Left forelimb (tissue), 1 donor: Measurements from ENCODE around the gene MYO5B.

Experiments
- DNase-seq: peaks from one replicate; pipeline ENCODE4 v3.0.0-alpha.2; 2018; ENCODE audit warnings: low spot score

Gene MYO5B

DNA sequence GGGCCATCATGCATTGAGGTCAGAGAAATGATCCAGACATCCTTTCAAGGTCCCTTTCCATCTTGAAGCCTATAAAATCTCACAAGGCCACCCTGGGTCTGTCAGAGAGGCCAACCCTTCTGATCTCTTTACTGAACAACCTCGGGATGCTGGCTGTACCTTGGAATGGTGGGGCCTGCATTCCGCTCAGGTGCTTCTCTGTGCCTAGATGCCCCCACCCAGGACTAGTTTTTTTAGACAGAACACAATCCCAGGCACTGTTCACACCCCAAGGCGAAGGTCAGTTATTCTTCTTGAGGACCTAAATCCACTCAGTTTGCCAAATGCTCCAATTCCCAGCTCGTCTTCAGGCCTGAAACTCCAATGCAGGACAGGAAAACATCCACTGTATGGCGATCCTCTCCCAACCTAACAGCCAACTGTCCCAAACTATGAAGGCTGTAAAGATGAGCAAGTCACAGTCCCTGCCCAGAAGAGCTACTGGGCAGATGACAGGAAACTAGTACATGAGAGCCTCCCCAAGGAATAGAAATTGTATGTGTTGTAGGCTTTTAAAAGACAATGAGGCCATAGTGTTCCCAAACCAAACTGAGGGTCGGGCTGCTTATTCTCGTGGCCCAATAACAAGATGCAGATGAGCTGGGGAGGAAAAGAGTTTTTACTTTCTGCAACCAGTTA lies 227.2 kb downstream of the MYO5B start:
- no peak for DNase-seq

DNA sequence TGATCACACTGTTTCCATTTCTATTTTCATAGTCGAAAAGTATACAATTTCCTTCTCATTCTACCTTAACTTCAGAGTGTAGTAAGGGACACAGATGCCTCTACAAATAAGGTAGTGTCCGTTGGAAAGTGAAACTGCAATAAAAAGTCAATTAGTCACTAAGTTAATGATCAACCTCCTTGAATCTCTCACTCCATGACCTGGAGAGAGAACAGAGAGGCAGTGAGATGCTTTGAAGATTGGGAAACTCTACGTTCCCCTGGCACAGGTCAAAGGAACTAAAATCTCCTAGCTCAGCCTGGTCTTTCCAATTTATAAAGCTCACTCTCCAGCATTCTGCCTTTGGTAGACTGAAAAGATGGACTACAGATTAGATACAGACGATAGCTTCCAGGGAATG lies 227.8 kb downstream of the MYO5B start:
- DNase-seq: no peak

DNA sequence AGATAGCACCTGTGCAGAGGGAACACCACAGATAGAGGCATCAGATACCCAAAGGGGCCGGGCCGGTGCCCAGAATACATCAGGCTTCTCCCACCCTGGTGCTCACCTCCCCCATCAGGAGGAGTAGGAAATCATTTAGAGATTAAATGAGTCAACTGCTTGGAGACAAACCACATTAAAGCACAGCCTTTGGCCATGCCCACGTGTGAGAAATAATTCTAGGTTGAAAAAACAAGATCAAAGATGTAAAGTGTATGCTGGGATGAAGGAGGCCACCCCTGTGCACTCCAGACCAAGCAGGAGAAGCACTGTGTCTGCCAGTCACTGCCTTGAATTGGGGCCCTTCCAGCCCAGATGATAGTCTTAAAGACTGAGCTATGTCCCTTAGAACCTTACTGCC lies 228.9 kb downstream of the MYO5B start:
- DNase-seq: no peak

DNA sequence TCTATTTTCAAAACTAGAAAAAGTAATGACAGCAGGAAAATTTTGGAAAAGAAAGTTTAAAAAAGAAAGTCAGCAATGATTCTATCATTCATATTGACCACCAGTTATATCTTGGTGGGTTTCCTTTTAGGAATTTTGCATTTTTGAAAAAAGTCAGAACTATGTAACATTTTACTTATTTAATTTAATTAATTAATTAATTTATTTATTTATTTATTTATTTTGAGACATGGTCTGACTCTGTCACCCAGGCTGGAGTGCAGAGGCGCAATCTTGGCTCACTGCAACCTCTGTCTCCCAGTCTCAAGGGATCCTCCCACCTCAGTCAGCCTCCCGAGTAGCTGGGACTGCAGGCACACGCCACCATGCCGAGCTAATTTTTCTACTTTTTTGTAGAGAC lies 231.7 kb downstream of the MYO5B start:
- no peak for DNase-seq

DNA sequence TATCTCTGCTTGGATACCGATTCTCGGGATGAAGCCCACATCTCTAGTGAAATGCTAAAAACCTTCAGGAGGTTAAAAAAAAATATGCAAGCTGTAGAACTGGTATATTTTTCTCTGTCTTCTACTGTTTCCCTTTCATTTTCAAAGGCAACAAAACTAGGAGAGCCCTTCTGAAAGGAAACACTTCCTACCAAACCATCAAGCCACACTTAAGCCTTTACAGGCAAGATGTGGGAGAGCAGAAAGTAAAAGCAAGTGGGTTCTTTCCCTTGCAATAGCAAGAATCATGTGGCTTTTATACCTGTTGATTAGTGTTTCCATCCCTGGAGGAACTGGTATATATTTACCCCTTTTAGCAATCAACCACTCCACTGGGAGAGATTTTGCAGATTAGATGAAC lies 233.7 kb downstream of the MYO5B start:
- no peak for DNase-seq

DNA sequence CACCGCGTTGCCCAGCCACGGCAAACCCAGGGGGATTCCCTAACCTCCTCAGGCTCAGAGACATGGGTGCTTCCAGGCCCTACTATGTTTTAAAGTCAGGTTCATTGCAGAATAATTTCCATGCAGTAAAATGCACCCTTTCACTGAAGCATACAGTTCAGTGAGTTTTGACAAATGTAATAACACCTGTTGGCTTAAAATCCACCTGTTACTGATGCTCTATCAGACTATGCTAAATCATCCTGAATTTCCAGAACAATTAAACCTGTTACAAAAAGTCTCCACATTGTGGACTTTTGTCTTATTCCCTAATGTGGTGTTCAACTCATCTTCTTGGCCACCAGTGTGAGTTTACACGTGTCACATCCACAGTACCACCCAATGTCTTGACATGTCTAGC lies 234.6 kb downstream of the MYO5B start:
- DNase-seq: no peak

DNA sequence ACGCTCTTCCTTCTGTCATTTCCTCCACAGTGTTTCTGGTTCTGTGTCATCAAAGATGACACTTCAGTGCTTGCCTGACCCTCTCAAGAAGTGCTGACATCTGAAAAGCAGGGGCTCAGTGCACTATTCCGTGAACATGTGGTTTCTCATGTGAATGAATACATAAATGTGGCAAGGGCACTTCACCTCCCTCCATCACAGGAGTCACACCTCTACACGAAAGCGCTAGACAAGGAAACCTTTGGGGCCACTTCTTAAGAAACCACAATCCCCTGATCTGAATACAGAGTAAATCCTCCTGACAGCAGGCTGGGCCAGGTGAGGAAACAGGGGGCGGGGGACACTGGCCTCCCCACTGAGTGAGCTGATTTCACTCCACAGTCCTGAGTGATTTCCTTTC lies 235.8 kb downstream of the MYO5B start:
- no peak for DNase-seq

DNA sequence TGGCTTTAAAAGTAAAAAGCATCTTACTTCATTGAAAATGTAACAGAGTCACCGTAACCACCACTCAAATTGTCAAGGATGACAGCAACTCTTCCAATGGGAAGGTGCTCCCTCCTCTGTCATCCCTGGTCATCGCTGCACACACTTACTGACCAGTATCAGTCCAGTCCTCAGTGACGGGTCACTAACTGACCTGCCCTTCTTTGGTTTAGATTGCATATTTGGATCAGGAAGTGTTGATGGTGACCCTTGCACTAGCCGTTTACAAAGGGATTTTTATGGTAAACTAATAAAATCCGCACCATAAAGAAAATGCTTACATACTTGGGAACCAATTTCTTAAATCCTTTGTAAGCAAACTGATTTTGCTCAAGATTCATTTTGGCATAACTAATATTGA lies 239.7 kb downstream of the MYO5B start:
- DNase-seq: no peak

DNA sequence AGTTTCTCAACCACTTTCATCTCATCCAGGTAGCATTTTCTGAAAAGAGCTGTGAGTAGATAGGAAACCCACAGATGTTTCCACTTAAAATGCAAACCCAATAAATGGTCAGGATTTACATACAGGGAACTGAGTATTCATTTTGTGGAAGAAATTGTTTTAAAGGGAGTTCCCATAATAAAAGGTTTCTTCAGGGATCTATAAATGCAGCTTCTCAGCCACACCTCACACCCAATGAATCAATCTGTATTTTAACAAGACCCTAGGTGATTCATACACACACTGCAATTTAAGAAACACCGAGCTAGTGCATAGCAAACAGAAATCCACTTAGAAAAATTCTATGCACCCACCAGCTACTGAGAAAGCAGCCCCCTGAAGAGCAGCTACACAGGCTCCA lies 241.6 kb downstream of the MYO5B start:
- DNase-seq: no peak

DNA sequence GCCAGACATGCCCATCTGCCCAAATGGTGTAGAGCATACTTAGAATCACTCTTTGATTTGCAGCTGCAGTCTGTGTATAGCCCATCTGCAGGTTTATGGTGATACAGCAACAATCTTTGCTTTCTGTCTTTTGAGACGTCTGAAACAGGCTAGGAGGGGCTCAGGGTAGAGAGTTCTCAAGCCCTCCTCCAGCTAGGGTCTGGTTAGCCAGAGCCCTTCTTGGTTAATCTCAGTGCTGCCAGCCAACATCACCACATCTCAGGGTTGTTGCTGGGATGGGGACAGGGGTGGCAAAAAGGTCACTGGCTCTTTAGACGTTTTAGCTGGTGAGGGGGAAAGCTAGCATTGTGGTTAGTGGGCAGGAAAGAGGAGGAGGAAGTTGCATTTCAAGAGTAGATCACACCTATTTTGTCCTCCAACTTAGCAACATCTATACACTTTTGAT lies 245.0 kb downstream of the MYO5B start:
- DNase-seq: no peak

DNA sequence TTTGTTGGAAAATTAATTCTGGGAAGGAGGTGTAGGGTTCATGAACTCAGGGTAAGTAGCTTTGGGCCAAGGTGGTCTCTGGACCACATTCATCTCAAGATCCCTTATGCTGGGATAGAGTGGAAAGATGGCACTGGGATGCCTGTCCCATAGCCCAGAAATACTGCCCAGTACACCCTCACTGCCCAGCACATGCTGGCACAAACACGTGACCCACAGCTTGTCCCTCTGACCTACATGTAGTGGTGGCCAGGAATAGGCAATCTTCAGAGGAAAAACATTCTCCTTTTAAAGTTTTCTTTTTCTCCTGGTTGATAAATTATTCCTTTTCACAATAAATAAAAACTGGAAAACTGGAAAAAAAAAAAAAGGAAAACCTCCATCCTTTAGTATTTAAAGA lies 246.0 kb downstream of the MYO5B start:
- no peak for DNase-seq

DNA sequence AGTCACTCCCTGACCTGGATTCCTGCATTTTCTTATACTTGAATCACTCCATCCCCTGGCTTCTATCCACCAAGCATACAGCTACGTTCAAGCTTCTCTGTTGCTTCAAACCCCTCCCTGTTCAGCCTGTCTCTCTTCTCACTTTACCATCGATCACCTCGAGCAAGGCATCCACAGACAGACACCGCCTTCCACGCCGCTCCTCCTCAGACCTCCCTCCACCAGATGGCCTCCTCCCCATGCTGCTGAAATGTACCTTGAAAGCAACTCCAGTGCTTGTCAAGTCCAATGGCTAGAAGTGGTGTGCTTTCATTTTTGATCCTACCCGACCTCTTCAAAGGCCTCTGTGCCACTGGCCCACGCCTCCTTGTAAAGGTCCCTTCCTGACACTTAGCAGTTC lies 250.3 kb downstream of the MYO5B start:
- DNase-seq: no peak

DNA sequence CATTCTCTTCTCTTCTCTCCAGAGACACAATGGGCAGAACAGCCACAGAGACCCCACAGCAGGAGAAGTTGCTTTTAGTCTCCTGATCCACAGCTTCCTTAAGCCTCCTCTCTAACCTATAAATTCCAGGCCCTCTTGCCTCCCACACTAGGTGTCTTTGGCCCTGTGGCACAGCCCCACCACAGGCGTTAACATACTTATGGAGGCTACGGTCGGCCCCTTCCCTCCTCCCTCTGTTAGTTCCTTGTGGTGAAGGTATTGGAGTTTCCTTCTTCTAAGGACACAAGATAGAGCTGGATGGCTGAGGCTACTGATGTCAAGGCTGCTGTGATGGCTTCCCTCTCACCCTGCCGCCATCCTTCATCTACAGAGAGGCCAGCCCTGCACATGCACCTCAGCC lies 258.1 kb downstream of the MYO5B start:
- DNase-seq: no peak

DNA sequence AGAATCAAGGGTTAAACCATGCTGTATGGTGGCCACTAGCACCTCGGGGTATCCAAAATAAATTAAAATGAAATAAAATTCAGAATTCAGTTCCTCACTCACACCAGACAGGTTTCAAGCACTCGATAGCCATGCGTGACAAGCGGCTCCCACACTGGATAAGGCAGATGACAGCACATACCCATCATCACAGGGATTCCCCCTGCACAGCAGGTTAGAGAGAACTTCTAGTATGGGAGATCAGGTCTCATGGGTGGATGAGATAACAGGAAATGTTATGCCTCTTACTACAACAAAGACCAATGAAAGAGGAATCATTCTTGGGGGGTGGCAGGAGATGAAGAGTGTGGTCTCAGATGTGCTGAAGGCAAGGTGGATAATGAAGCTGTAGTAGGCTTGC lies 259.7 kb downstream of the MYO5B start:
- DNase-seq: no peak

DNA sequence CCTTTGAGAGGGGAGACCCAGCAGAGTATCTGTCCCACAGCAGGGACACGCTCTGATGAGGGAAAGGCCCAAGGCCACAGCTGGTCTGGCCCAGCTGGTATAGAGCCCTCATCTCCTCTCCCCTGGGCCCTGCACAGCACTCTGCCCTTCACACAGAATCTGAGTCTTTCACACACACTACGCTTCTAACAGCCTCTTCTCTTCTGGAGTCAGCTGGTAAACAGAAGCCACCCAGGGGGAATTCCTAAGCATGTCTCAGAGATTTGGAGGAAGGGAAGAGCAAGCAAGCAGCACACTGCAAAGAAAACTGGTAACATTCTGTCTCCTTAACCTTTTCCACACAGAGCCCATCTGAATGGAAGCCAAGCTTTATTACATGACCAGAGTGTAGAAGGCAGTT lies 260.5 kb downstream of the MYO5B start:
- no peak for DNase-seq

DNA sequence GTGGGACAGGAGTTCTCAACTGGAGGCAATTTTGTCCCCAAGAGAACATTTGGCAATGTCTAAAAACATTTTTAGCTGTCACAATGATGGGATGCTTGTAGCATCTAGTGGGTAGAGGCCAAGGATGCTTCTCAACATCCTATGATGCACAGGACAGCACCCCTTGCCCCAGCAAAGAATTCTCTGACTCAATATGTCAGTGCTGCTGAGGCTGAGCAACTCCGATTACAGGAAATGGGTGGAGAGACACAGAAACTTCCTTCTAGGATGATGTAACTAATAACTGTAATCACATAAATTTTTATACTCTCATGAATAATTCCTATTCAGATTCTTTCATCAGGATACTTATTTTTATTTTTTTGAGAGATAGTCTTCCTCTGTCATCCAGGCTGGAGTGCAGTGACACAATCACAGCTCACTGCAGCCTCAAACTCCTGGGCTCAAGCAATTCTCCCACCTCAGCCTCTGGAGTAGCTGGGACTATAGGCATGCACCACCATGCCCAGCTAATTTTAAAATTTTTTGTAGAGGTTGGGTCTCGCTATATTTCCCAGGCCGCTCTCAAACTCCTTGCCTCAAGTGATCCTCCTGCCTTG lies 261.3 kb downstream of the MYO5B start:
- DNase-seq: no peak

DNA sequence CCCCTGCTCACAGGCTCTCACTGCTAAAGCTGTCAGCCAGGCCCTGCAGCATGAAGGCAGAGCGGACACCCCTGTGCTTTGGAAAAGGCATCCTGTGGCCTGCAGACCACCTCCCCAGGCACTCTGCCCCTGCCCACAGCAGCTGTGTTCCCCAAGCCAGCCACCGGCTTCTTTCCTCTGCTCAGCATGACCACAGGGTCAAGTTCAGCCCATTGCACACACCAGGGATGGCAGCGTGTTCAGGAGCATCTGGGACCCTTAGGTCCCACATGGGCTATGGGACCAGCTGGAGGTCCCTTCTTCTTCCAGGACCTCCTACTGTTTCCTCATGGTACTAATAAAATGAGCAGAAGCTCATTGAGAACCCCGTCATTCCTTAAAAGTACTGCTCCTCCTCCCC lies 263.2 kb downstream of the MYO5B start:
- DNase-seq: no peak

DNA sequence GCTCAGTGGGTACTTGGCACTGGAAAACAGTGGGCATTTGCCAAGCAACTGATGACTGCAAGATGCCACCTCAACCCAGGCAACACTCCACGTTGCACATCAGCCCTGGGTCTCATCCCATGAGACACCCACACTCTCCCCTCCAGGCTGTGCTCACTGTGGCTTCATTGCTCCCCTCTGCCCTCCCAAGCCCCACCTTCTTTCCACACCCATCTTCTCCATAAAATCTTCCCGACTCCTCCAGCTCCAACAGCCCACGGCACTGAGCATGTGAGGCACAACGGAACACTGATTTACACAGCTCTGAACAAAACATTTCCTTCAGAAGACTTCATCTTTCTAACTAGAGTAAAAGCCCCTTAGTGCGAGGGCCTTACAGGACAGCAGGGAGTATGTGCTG lies 263.8 kb downstream of the MYO5B start:
- DNase-seq: no peak

DNA sequence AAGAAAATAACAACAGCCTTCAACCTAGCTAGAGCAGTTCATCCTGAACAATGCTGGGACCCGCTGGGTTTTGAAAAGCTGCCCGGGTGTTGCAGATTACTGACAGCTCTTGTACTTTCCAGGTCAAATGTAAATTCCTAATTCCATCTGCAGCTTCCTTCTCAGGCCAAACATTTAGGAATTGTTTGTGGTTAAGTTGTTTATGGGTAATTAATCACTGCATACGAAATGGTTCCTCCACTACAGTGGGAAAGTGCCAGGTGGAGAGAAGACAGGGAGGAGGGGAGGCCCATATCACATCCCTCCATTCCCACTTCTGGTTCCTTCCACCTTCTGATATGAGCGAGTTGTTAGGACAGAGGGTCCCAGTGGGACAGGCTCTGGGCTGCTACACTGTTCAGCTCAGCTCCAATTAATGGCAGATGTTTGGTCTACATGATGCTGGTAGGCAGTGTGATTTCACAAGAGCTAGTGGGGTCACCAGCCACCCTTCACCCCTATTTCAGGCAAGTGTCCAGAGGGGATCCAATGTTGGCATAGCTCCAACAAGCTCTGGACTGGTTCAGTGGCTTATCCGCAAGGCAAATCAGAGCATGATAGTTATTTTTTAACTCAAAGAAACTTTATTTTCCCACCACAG lies 268.7 kb downstream of the MYO5B start:
- DNase-seq: no peak

DNA sequence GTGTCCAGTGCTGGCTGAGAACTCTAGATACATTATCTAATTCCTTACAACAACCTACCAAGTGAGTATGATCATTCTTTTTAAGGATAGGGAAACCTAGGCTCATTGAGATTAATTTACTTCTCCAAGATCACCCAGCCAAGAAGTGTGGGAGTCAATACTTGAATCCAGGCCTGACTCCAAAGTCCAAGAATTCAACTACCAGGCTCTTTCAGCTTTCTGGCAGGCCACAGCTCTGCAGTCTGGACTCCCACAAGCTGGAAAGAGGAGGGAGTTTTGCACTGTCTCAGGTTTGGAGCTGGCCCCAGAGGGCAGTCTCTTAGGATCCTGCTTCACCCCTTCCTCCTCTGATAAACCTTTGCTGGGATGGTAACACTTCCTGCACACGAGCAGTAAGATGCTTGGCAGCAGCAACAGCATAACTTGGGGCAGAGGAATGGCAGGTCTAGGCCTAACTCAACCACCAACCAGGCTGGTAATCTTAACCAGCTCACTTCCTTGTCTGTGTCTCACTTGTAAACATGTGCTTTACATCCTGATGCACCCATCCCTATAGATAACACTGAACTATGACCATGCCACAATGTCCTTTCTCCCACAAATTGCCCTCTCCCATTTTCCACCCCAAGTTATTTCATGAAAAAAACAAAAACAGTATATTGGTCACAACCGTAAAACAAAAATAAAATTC lies 270.5 kb downstream of the MYO5B start:
- DNase-seq: no peak

DNA sequence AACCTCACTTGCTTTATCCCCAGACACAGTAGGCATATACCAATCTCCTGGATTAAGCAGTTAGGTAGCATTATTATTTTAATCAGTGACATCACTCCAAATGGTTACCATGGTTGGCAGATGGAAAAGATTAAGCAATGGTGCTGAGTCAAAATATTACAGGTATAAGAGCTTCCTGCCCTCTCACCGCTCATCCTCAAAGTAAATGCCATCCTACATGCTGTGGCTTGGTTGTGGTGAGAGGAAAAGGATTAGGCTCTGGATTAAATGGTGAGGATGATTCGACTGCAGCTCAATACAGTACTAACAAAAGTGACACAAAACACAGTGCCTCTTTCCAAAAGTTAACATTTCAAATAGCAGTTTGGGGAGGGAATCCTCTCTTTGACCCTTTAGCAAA lies 272.7 kb downstream of the MYO5B start:
- no peak for DNase-seq

DNA sequence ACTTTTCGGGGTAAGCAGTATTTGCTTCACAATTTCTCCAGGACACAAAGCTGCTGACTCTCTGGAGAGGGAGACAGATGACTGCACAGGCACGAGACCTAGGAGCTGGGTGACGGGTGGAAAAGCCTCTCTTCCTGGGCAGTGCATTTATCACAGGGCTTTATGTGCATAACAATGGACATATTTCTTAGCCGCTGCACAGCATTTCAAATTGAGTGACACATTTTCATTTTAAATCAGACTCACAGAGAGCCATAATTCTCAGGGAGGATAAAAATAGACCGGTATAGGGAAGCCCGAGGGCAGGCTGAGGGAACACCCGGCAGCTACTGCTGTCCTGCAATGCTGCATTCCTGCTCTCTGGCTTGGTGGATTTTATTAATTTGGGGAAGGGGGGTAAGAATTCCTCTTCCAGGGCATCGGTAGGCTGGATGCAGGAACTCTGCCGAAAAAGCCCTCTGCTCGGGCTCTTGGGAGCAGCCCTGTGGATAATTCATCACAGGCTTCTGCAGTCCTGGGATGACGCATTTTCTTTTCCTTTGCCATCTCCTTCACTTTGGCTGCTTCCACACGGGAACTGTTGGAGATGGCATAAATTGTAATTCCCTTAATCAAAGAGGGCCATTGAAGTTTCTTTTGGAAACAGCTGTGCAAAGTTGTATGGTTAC lies 273.5 kb downstream of the MYO5B start:
- DNase-seq: no peak

DNA sequence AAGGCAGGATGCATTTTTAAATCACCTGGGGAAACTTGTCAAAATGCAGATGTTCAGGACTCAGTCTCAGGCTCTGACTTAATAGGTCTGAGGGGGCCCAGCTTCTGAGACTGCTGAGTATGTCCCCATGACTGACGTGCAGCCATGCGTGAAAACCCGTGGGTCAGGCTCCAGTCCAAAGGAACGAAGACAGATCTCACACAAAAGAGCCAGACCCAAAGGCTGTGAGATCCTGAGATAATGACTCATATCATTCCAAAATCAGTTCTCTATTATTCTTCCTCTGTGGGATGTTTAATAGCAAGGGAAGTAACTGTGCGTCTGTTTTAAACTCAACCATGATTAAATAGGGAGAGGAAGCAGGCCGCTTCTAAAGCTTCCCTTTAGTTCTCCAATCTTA lies 274.2 kb downstream of the MYO5B start:
- DNase-seq: no peak
